Measurements from ENCODE around the gene HAPLN2.

DNA sequence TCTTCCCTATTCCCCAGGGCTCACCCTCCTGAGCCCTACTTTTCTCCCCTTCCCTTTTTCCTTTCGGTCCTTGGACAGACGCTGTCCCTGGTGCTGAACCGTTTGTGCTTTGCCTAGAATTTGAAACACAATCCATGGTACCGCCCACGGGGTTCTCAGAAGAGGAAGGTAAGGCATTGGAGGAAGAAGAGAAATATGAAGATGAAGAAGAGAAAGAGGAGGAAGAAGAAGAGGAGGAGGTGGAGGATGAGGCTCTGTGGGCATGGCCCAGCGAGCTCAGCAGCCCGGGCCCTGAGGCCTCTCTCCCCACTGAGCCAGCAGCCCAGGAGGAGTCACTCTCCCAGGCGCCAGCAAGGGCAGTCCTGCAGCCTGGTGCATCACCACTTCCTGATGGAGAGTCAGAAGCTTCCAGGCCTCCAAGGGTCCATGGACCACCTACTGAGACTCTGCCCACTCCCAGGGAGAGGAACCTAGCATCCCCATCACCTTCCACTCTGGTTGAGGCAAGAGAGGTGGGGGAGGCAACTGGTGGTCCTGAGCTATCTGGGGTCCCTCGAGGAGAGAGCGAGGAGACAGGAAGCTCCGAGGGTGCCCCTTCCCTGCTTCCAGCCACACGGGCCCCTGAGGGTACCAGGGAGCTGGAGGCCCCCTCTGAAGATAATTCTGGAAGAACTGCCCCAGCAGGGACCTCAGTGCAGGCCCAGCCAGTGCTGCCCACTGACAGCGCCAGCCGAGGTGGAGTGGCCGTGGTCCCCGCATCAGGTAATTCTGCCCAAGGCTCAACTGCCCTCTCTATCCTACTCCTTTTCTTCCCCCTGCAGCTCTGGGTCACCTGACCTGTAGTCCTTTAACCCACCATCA is 33.1 kb downstream of the HAPLN2 start:
- TF ChIP-seq EZH2 (IDR thresholded peaks at IDR 0.05; ENCODE audit: borderline replicate concordance) (no peak), EZH2phosphoT487 (IDR thresholded peaks at IDR 0.05; ENCODE audit: low read depth, severe bottlenecking, unreplicated experiment) (no peak)
- TF ChIP-seq, protein P1, sequence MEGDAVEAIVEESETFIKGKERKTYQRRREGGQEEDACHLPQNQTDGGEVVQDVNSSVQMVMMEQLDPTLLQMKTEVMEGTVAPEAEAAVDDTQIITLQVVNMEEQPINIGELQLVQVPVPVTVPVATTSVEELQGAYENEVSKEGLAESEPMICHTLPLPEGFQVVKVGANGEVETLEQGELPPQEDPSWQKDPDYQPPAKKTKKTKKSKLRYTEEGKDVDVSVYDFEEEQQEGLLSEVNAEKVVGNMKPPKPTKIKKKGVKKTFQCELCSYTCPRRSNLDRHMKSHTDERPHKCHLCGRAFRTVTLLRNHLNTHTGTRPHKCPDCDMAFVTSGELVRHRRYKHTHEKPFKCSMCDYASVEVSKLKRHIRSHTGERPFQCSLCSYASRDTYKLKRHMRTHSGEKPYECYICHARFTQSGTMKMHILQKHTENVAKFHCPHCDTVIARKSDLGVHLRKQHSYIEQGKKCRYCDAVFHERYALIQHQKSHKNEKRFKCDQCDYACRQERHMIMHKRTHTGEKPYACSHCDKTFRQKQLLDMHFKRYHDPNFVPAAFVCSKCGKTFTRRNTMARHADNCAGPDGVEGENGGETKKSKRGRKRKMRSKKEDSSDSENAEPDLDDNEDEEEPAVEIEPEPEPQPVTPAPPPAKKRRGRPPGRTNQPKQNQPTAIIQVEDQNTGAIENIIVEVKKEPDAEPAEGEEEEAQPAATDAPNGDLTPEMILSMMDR (IDR thresholded peaks at IDR 0.05; ENCODE audit: poor library complexity): no peak

Measured in hepatocyte (in vitro differentiated cells).